HG03354 (cell line): ENCODE results near the gene PTPRCAP.

Experiments
- ATAC-seq: cut with Tn5 transposase; IDR thresholded peaks from one replicate; pipeline ENCODE4 v1.9.1; 2021; ENCODE audit warnings: mild to moderate bottlenecking; ENCODE audit not compliant: unreplicated experiment, poor library complexity, severe bottlenecking

PTPRCAP gene

DNA sequence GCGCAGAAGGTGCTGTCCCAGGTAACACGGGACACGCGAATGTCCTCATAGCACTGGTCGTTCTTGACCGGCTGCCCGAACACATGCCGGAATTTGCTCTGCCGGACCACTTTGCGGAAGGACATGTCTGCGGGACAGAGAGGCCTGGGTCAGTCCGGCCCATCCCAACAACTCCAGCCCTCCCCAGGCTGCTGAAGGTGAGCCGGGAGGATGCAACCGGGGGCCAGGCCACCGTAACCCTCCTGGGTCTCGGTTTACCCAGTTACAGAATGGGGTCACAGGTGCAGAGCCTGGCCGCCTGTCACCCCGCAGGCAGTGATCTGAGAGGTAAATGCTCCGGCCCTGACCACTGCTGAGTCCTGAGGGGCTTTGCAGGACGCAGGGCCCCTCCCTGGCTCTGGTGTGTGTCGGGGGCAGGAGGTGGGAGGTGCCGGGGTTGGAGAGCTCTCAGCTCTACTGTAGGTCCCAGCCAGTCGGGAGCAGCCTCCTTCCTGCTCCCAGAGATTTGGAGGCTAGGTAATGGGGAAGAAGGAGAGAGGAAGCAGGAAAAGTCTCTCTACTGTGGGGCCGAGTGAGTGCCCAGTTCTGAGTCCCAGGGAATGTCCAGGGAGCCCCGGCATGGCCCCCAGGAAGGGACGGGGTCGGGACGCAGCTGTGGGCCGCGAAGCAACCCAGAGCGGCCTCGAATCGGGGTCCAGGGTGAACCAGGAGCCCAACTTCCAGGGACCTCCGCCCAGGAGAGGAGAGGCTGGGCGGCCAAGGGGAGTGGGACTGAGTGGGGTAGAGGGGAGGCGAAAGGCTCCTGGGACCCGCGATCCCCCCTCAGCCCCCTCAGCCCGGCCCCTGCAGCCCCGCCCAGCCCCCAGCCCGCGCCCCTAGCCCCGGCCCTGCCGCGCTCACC lies 5.3 kb upstream of the PTPRCAP start:
- ATAC-seq: no peak

DNA sequence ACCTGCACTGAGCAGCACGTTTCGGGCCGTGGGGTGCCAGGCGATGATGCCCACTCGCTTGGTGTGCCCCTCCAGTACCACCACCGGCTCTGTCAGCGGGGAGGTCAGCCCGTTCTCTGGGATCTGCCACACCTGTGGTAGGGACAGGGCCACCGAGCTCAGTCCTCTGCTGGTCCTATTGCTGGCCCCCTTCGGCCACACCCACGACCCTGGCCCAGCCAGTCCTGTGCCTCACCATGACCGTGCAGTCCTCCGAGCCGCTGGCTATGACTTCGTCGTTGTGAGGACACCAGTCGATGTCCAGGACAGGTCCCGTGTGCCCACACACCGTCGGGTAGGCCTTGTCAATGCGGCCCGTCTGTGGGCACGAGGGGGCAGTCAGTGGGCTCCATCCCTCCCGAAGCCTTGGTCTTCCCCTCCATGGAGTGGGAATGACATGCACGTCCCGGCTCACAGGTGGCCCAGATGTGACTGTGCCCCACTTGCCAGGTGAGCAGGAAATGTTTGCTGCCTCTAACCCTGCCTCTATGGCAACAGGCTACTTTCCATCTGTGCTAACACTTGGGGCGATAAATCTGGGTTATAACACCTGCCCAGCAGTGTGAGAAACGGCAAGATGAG lies 4.4 kb upstream of the PTPRCAP start:
- ATAC-seq: no peak

DNA sequence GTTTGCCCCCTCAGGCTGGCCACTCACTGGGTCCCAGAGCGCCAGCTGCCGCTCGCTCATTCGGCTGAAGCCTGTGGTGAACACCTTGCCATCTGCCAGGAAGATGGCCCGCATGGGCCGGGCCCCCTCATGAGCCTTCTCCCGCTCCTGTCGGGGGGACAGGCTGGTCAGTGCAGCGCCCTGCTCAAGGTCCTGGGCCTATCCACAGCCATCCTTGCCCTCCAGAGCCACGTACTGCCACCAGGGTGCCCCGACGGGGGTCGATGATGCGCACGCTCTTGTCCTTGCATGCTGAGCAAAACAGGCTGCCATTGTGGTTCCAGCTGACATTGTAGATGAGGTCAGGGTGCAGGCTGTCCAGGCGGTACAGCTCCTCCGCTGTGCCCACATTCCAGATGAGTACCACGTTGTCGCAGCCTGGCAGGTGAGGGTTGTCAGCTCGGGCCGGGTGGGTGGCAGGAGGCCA lies 3.6 kb upstream of the PTPRCAP start:
- no peak for ATAC-seq

DNA sequence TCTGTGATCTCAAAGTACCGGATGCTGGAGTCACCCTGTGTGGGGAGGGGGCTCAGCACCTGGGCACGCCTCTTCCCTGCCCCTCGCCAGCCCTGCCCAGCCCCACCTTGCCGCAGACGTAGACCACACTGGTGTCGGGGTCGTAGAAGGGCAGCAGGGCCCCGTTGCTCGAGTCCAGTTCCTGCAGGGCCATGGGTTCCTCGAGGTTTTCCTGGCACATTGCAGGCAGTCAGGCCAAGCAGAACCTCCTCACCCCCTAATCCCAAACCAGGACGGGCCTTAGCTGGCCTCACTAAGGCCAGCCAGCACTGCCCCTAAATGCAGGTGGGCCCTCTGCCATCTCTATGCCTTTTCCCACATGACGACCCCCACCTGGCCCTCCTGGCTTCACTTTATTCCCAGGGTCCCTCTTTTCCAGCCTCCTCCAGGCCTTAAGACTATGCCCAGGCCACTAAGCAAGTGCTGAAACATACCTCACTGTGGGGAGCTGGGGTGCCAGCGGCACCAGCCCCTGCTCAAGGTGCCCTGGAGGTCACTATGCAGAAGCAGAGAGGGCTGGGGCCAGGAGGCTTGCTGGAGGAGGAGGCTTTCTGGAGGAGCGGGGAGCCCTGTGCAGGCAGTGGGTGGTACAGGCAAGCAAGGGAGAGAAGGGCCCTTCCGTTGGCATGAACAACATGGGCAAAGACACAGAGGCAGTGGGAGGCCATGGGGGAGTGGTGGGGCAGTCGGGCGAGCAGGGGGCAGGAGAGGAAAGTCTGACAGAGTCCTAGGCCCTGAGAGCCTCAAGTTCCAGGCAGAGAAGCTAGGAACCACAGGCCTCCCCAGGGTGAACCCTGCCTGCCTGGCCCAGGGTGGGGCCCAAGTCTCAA lies 3.0 kb upstream of the PTPRCAP start:
- ATAC-seq: no peak

DNA sequence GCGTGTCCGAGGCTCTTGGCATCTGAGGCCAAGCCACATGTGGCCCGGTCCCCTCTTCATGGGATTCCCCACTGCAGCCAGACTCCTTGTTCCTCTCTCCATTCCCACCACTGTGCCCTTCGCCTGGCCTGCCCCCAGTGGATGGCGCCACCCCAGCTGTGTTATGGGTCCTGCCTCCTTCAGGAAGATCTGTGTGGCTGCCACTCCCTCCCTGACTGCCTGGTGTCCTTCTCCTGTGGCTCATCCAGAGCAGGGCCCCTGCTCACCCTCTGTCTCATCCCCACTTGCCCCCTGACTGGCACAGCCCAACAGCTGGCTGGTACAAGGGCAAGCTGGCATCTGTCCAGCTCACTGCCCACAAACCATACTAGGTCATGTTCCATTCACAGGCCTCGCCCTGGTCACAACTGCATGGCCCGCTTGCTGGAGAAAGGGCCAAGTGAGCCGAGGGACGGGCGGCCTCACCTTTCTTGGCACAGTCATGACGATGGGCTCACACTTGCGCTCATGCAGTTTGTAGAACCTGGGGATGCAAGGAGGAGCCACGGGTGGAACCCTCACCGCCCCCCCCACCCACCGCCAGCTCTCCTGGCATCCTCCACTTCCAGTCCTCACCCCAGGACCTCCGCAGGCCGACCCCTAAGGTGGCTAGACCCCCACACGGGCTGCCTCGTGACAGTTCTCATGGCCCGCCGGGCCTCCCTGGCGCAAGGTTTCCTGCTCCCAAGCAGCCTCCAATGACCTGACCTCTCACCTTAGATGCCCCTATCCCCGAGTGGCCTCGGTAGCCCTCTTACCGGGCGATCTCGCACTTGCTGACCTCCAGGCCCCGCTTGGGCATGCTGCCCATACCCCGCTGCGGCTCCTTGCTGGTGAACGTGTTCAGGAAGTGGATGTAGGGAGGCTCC lies 2.1 kb upstream of the PTPRCAP start:
- no peak for ATAC-seq

DNA sequence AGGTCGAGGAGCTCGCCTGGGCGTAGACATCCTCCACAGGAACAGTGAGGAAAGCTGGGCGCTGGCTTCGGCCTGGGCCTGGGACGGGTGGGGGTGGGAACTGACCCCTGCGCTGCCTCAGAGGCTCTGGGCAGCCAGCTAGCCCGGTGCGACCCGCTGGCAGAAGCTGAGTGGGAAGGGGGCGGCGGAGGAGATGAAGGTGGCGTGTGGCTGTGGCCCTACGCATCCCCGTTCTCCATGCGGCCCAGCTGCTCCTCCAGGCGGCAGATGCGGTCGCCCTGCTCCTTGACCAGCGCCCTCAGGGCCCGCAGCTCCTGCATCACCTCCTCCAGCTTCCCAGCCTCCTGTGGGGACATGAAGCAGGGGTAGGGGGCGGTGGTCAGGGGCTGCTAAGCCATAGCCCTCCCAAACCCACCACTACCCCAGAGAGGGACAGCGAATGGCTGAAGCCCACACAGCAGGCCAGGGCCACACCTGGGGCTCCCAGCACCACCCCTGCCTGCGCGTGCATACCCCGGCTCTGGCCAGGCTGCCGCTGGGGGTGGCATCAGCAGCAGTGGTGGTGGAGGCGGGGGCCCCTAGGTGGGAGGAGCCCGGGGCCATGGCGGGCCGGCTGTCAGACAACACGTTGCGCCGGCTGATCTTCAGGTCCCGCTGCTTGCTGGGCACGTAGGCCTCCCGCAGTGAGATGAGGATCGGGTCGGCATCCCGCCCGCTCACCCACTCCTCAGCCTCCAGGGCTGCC lies 848 bp upstream of the PTPRCAP start:
- no peak for ATAC-seq

DNA sequence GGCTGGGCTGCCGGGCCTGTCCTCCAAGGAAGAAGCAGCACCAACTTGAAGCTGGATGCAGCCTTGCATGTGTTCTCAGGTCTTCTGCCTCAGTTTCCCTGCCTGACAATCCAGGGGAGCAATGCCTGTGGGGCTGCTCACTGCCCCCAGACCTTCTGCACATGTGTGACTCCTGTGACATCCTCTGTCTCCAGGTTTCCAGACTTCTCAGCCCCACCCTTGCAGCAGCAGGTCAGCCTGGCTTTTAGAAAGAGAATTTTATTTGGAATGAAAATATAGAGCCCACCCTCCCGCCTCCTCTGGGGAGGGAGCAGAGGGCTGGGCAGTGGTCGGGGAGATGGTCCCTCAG lies 301 bp upstream of the PTPRCAP start:
- ATAC-seq: no peak

DNA sequence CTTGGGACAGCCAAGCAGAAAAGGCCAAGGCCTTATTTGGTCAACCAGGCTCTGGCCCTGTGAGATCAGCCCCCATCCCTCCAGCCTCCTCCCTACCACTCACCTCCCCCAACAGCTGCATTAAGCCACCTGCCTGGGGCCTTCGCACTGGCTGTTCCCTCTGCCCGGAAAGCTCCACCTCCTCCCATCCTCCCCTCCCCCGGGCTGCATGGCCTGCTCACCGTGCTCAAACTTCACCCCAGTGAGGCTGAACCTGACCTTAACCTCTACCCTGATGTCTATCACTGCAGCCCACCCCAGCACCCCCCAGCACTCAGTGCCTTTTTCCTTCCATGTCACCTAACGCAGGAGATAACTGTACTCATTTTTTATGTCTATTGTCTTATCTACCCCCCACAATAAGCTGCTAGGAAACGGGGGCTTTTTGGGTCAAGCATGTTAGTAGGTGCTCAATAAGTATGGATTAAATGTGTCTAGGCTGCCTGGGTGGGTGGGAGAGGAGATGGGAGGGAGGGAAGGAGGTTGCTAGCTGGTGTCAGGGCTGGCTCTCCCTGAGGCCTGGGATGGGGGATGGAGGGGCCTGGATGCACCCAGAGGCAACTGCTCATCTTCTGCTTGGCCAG lies 912 bp downstream of the PTPRCAP start:
- ATAC-seq: peak; percentile 42

DNA sequence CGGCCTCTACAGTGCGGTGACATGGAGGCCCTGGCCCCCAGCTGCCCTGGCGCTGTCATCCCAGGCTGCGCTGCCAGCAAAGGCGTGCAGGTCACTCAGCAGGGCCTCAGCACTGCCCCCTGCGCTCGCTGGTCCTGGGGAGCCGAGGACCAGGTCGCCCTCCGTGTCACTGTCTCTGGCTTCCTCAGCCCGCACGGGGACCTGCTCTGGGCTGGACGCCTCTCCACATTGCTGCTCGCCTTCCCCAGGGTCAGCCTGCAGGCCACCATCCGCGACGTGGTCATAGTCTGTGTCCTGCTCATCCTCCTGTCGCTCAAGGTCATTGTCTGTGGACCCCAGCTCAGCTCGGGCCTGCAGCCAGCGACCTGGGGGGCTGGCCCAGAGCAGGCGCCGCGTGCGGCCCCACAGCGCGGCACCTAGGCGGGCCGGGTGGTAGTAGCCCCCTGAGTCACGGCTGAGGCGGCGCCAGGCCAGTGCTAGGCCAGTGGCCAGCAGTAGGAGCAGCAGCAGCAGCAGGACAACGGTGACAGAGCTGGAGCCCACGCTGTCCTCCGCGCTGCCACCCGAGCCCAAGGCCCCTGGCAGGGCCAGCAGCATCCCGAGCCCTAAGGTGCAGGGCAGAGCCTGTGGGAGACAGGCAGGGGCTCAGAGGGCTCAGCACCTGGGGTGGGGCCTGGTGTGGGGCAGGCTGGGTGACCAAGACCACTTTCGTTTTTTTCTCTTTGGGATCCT lies 1.6 kb downstream of the PTPRCAP start:
- ATAC-seq: no peak

DNA sequence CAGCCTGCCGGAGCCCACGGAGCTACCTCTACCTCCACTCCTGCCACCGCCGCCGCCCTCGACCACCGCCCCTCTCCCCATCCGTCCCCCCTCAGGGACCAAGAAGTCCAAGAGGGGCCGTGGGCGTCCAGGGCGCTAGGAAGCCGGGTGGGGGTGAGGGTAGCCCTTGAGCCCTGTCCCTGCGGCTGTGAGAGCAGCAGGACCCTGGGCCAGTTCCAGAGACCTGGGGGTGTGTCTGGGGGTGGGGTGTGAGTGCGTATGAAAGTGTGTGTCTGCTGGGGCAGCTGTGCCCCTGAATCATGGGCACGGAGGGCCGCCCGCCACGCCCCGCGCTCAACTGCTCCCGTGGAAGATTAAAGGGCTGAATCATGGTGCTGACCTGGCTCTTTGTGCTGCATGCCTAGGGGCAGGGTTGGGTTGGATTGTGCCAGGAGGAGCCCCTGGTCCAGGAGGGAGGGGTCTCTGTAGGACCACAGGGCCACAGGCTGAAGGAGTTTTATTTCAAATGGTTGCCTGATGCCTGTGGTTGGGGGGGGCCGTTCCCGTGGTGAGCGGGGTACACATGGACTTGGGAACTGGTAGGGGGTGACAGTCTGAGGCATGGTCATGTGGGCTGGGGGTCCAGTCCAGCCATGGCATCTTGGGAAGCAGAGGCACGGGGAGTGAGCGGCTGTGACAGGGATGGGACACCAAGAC lies 2.3 kb downstream of the PTPRCAP start:
- no peak for ATAC-seq

DNA sequence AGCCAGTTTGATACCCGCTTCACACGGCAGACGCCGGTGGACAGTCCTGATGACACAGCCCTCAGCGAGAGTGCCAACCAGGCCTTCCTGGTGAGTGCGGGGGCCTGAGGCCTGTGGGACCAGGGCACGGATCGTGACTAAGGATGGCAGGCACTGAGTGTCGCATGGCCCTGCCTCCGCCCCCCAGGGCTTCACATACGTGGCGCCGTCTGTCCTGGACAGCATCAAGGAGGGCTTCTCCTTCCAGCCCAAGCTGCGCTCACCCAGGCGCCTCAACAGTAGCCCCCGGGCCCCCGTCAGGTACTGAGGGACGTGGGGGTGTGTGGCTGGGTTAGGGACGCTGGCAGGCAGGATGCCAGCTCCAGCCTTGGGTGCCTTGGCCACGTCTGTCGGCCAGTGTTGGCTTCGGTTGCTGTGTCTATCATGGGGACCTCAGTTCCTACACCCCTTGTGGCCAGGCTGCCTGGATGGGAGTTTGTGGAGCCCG lies 3.0 kb downstream of the PTPRCAP start:
- ATAC-seq: no peak

DNA sequence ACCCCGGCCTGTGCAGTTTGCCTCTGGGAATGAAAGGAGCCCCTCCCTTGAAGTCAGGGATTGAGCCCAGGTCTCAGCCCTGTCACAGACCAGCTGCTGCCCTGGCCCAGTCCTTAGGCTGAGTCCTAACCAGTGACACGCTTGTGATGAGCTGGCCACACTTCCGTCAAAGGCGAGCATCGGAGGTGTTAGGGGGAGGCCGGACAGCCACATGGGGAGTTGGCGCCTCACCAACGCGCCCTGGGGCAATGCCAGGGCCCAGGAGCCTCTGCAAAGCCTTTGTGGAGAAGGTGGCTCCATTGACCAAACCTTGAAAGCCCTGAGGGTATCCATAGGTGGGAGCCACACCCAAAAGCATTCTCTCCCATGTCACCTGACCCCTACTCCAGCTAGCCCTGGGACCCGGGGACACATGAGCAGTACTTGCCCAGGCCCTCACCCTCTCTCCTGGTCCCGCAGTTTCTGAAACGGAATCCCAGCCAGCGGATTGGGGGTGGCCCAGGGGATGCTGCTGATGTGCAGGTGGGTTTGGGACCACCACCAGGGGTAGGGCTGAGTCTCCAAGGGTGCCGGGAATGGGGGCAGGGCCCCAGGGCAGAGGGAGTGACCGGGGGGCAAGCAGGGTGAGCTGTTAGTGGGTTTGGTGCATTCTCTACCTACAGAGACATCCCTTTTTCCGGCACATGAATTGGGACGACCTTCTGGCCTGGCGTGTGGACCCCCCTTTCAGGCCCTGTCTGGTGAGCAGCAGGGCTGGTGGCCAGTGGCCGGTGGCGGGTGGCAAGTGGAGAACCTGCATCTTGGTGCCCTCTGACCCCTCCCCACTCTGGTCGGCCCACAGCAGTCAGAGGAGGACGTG lies 3.7 kb downstream of the PTPRCAP start:
- ATAC-seq: no peak

DNA sequence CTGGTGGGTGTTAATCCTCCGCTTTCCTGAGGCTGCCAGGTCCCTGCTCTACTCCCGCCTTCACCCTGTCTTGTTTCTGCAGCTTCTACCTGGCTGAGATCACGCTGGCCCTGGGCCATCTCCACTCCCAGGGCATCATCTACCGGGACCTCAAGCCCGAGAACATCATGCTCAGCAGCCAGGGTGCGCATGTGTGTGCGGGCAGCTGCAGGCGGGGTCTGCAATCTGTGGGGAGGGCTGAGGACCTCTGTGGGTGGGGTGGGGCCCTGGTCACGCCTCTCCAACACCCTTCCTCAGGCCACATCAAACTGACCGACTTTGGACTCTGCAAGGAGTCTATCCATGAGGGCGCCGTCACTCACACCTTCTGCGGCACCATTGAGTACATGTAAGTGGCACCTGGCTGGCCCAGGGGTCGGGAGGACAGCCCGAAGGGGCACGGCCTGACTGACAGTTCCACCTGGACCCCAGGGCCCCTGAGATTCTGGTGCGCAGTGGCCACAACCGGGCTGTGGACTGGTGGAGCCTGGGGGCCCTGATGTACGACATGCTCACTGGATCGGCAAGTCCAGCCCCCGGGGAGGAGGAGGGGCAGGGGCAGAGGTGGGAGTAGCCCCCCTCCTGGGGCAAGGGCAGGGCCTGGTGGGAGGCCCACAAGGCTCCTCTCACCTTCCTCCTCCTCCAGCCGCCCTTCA lies 4.7 kb downstream of the PTPRCAP start:
- ATAC-seq: no peak

DNA sequence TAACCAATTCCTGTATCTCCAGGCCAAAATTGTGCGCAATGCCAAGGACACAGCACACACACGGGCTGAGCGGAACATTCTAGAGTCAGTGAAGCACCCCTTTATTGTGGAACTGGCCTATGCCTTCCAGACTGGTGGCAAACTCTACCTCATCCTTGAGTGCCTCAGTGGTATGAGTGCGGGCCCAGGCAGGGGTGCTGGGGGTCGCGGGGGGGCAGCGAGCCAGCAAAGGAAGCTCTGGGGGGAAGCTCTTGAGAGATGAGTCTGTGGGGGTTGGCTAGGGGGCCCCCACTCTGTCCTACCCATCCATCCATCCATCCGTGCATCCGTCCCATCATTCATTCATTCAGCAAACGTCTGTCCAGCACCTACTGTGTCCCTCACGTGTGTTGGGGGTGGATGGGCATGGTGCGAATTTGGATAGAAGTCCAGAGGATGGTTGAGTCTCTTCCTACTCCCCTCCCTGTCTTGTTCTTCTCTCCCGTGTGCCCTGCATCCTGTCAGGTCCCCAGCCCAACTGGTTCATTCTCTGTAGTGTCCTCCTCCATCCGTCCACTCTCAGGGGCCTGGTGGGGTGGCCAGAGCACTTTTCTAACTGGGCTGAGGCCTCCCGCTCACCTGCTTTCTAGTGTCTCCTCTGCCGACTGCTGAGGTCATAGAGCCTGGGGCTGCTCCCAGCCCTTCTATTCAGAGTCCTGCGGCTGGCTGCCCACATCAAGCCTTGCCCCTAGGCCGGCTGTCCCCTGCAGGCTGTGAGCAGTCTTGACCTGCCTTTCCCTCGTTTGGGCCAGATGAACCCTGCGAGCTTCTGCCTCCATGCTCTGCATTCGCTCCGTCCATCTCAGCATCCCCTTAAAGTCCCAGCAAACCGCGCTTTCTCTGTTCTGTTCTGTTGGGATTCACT lies 5.9 kb downstream of the PTPRCAP start:
- no peak for ATAC-seq

DNA sequence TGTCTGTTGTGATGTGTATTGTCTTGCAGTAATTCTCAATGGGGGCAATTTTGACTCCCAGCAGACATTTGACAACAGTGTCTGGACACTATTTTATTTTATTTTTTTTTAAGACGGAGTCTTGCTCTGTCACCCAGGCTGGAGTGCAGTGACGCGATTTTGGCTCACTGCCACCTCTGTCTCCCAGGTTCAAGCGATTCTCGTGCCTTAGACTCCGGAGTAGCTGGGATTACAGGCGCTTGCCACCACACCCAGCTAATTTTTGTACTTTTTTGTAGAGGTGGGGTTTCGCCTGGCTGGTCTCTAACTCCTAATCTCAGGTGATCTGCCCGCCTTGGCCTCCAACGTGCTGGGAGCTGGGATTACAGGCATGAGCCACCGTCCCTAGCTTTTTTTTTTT lies 7.8 kb downstream of the PTPRCAP start:
- no peak for ATAC-seq
